GM18867 (cell line): ENCODE measurements around the gene ZNG1A.
A peak's percentile ranks its signal among the peaks of the same experiment; 100 is the strongest.
"Not testable (repeated sequence)": the region's sequence is repeated elsewhere in the genome, so short reads cannot be mapped to it uniquely, and the experiment has no call there.

Source experiments
- ATAC-seq: cut with Tn5 transposase; IDR thresholded peaks from one replicate; pipeline ENCODE4 v1.9.1; 2021; ENCODE audit warnings: mild to moderate bottlenecking, moderate library complexity; ENCODE audit not compliant: unreplicated experiment

Gene ZNG1A

GRCh38 chr9:98775-99174 lies 80.1 kb downstream of the ZNG1A start:
- not testable (repeated sequence) for ATAC-seq

GRCh38 chr9:94992-95391 lies 83.9 kb downstream of the ZNG1A start:
- ATAC-seq: not testable (repeated sequence)

GRCh38 chr9:94323-94722 lies 84.5 kb downstream of the ZNG1A start:
- not testable (repeated sequence) for ATAC-seq

- ATAC-seq: not testable (repeated sequence)
These were observed 84.9 kb downstream of the ZNG1A start for GRCh38 chr9:93909-94308.

- not testable (repeated sequence) for ATAC-seq
These were observed 88.0 kb downstream of the ZNG1A start for GRCh38 chr9:90851-91250.

GRCh38 chr9:88396-89037 lies 90.3 kb downstream of the ZNG1A start:
- ATAC-seq: peak; percentile 87

- not testable (repeated sequence) for ATAC-seq
These were observed 91.0 kb downstream of the ZNG1A start for GRCh38 chr9:87860-88259.

GRCh38 chr9:87105-87504 lies 91.8 kb downstream of the ZNG1A start:
- ATAC-seq: not testable (repeated sequence)

GRCh38 chr9:86697-87096 lies 92.2 kb downstream of the ZNG1A start:
- not testable (repeated sequence) for ATAC-seq

GRCh38 chr9:82932-83689 lies 95.7 kb downstream of the ZNG1A start:
- ATAC-seq: not testable (repeated sequence)

GRCh38 chr9:78333-78732 lies 100.5 kb downstream of the ZNG1A start:
- not testable (repeated sequence) for ATAC-seq

- ATAC-seq: not testable (repeated sequence)
These were observed 102.5 kb downstream of the ZNG1A start for GRCh38 chr9:76389-76788.

- not testable (repeated sequence) for ATAC-seq
These were observed 104.8 kb downstream of the ZNG1A start for GRCh38 chr9:73900-74525.

GRCh38 chr9:73076-73899 lies 105.6 kb downstream of the ZNG1A start:
- ATAC-seq: not testable (repeated sequence)
